Fibroblast of pulmonary artery (primary cell): ENCODE results near the gene DLX2.

Experiments used
- DNase-seq: peaks from one replicate; pipeline ENCODE4 v3.0.0-alpha.2; 2010; ENCODE audit warnings: low read depth
- H3K4me3 ChIP-seq: replicated peaks from 2 replicates; pipeline ENCODE4 v1.5.1; 2011; ENCODE audit warnings: low read depth, mild to moderate bottlenecking, control low read depth, low read length, moderate library complexity
- CTCF ChIP-seq: IDR thresholded peaks from 2 replicates; pipeline ENCODE4 v1.5.1; 2011; ENCODE audit warnings: mild to moderate bottlenecking, control low read depth, low read length, inconsistent platforms; ENCODE audit errors: missing control alignments

Gene DLX2

GRCh38 chr2:172095905-172096625 lies 6.6 kb downstream of the DLX2 start:
- H3K4me3 ChIP-seq, result peak overlapping the region; percentile 52
- no peak for DNase-seq
- peak; percentile 32 for TF ChIP-seq CTCF

DNA sequence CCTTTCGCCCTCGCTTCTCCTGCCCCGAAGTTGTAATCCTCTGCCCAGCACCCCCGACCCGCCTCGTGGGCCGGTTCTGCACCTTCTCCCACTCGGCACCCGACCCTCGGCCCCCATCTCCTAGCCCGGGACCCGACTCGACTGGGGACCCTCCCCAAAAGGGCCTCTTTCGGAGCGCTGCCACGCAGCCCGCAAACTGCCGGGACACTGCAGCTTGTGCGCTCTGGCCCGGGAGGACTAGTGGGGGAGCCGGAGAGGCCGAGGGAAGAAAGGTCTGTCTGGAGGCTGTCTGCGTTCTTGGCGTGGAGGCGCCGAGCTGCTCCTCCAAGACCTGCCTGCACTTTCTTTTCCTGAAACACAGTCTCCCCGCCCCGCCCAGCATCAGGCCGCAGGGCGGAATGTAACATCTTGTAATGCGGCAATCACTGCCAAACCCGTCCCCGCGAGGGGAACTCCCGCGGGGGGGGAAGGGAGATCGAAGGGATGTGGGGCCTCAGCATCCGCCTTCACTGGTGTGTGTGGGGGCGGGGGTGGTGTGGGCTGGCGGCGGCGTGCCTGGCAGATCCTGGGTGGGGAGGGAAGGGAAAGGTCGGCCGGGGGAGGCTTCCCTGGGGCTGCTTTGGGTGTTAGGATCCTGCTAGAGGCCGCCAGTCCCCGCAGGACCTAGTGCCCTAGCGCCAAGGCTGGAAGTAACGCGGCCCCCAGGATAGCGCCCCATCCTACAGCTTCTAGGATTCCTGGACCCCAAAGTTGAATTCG lies 7.4 kb downstream of the DLX2 start:
- peak; percentile 82 for DNase-seq
- peak overlapping the region; percentile 52 for H3K4me3 ChIP-seq
- no peak for TF ChIP-seq CTCF

DNA sequence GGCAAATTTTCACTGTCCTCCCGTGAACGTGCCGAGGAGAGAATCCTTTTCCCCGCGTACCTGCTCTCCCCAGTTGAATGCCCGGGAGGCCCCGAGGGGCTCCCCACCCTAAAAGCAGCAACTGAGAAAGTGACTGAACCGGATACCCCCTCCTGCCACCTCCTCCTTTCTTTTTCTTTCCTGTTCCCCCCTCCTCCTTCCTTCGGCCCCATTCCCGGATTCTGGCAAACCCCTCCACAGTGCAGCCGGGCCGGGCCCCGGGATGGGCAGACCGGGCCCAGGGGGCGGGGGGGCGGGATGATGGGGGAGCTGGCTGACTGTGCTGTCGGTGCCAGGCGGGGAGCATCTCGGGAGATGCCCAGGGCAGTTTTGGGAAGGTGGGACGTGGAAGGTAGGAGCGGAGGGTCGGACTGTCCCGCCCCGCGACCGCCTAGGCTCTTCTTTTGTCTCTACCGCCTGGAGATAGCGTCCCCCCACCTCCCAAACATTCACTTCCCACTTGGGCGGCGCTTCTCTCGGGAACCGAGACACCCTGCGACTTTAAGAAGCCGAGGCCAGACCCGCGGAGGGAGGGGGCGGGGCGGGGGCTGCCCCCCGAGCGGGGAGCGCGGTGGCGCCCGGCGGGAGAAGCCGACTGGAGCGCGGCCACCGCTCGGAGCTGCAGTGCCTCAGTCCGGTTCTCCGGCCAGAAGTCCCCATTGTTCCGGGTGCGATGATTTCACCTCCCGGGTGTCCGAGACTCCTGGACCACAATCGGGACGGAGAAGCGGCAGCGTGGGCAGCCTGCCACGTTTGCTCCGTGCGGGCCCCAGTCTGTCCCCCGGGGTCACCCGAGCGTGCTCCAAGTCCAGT lies 8.2 kb downstream of the DLX2 start:
- TF ChIP-seq CTCF, result no peak
- H3K4me3 ChIP-seq, result peak overlapping the region; percentile 52
- no peak for DNase-seq

GRCh38 chr2:172093416-172094293 lies 9.0 kb downstream of the DLX2 start:
- no peak for TF ChIP-seq CTCF
- H3K4me3 ChIP-seq, result no peak overlapping the region
- DNase-seq, result no peak

DNA sequence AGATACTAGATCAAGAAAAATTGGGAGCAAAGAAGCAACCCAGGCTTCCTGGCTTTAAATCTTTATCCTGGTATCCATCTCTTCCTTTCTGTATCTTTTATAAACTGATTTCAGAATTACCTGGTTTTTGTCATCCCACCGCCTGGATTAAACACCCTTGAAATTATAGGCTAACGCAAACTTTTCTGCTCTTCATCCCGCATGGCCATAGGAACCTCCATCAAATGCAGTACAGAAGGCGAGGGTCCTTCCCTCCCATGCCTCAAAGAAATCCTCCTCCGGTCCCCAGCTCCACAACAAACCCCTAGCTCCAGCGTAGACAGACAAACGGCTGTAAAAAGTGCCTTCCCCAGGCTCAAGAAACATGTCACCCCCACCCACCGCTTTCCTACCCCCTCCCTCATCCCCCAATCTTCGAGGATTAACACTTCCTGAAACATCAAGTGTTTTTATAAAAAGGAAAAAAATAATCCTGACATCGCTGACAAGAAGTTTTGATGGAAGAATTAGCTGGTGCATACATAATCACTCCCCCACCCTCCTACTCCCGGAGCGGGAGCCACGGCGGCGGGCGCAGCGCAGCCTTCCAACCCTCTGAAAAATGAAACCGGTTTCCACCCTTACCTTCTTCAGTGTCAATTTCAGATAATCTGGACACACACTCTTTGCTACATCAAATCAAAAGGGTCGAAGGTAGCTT lies 9.8 kb downstream of the DLX2 start:
- DNase-seq, result no peak
- H3K4me3 ChIP-seq, result no peak overlapping the region
- no peak for TF ChIP-seq CTCF
